Fibroblast of pulmonary artery (primary cell): ENCODE measurements around the gene COTL1.
A peak's percentile ranks its signal among the peaks of the same experiment; 100 is the strongest.

Experiments
- DNase-seq: peaks from one replicate; pipeline ENCODE4 v3.0.0-alpha.2; 2010; ENCODE audit warnings: low read depth
- H3K4me3 ChIP-seq: replicated peaks from 2 replicates; pipeline ENCODE4 v1.5.1; 2011; ENCODE audit warnings: low read depth, mild to moderate bottlenecking, control low read depth, low read length, moderate library complexity
- TF ChIP-seq, protein P1 (sequence below): IDR thresholded peaks from 2 replicates; pipeline ENCODE4 v1.5.1; 2011; ENCODE audit warnings: mild to moderate bottlenecking, control low read depth, low read length, inconsistent platforms; ENCODE audit errors: missing control alignments

COTL1 gene

DNA sequence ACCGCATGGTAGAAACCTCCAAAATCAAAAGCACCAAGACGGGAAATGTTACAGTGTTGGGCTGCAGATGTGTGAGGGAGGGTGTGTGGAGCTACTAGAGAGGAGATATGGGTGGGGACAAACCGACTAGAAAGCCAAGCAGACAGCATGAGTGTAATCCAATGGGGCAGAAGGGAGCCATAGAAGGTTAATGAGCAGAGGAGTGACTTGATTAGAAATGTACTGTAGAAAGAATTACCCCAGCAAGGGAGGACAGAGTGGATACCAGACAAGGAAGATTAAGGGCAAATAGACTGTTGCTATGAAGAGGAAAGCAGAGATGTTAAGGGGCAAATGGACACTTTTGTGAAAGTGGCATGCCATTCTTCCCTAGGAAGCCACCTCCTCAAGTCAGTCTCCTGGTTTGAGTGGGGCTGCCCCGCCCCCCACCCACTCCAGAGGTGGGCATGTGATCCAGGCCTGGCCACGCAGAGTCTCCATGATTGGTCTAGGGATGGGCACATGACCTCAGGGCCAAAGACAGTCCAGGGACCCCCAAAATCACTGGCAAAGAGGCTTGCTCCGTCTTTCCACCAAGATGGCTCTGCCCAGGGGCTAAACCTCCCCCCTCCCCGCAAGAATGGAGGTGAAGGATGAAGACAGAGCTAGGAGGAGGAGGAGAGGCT is 4.3 kb downstream of the COTL1 start:
- H3K4me3 ChIP-seq: no peak overlapping the region
- TF ChIP-seq, protein P1, sequence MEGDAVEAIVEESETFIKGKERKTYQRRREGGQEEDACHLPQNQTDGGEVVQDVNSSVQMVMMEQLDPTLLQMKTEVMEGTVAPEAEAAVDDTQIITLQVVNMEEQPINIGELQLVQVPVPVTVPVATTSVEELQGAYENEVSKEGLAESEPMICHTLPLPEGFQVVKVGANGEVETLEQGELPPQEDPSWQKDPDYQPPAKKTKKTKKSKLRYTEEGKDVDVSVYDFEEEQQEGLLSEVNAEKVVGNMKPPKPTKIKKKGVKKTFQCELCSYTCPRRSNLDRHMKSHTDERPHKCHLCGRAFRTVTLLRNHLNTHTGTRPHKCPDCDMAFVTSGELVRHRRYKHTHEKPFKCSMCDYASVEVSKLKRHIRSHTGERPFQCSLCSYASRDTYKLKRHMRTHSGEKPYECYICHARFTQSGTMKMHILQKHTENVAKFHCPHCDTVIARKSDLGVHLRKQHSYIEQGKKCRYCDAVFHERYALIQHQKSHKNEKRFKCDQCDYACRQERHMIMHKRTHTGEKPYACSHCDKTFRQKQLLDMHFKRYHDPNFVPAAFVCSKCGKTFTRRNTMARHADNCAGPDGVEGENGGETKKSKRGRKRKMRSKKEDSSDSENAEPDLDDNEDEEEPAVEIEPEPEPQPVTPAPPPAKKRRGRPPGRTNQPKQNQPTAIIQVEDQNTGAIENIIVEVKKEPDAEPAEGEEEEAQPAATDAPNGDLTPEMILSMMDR: no peak
- DNase-seq: no peak

- TF ChIP-seq, protein P1: no peak
- no peak for DNase-seq
- H3K4me3 ChIP-seq: no peak overlapping the region
These were observed 5.2 kb downstream of the COTL1 start for GRCh38 chr16:84612686-84613085.

GRCh38 chr16:84611041-84611440 is 6.8 kb downstream of the COTL1 start:
- TF ChIP-seq, protein P1: no peak
- no peak overlapping the region for H3K4me3 ChIP-seq

DNA sequence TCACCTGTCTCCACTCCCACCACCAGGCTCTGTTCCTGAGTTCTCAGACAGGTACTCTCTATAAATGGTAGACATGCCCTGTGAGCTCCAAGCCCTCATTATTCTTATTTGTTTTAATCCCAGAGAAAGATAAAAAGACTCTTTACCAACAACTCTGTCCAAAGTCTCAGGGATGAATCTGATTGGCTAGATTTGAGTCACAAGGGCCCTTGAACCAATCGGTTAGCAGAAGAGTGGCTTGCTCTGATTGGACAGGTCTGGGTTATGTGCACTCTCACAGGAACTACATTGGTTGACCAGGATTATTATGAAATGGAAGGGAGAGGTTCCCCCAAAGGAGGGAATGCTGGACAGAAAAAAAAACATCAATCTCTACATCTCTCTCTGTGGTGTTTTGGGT is 7.5 kb downstream of the COTL1 start:
- no peak for DNase-seq
- no peak overlapping the region for H3K4me3 ChIP-seq
- TF ChIP-seq, protein P1: no peak

More at GRCh38 chr16:84611041-84611440, 6.8 kb downstream of the COTL1 start:
- DNase-seq: peak; percentile 73

DNA sequence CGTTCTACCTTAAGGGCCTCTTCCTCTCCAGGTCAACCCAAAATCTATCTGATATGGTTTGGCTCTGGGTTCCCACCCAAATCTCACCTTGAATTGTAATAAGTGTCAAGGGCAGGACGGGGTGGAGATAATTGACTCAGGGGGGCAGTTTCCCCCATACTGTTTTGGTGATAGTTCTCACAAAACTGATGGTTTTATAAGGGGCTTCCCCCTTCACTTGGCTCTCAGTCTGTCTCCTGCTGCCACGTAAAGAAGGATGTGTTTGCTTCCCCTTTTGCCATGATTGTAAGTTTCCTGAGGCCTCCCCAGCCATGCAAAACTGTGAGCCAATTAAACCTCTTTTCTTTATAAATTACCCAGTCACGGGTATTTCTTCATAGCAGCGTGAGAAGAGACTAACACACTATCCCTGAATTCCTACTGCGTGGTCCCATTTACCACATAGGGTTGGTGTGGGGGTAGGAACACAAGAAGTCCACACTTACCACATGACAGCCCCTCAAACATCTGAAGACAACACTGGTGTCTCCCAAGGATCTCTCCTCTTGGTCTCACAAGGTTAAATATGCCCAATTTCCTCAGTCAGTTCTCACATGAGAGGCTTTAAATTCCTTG is 8.2 kb downstream of the COTL1 start:
- TF ChIP-seq, protein P1: no peak
- no peak for DNase-seq
- H3K4me3 ChIP-seq: no peak overlapping the region

DNA sequence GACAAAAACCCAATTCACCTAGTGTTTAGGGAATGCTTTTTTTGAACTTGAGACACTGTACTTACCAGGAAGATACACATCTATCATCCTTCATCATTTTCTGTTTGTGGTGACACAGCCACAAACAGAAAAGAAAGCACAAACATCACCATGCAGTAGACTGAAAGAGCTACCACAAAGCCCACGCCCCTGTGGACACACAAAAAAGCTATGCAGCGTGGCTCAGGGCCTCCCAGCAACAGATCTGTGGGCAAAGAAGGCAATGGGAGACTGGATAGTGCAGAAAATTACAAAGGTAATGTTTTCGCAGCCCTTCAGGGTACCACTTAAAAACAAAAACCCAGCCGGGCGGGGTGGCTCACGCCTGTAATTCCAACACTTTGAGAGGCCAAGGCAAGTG is 9.6 kb downstream of the COTL1 start:
- no peak overlapping the region for H3K4me3 ChIP-seq
- DNase-seq: no peak
- TF ChIP-seq, protein P1: no peak

GRCh38 chr16:84607694-84608093 is 10.2 kb downstream of the COTL1 start:
- TF ChIP-seq, protein P1: no peak
- no peak for DNase-seq
- H3K4me3 ChIP-seq: no peak overlapping the region
